Measurements from ENCODE around the gene PNCK.
"Not testable (repeated sequence)": the region's sequence is repeated elsewhere in the genome, so short reads cannot be mapped to it uniquely, and the experiment has no call there.

Gene PNCK

DNA sequence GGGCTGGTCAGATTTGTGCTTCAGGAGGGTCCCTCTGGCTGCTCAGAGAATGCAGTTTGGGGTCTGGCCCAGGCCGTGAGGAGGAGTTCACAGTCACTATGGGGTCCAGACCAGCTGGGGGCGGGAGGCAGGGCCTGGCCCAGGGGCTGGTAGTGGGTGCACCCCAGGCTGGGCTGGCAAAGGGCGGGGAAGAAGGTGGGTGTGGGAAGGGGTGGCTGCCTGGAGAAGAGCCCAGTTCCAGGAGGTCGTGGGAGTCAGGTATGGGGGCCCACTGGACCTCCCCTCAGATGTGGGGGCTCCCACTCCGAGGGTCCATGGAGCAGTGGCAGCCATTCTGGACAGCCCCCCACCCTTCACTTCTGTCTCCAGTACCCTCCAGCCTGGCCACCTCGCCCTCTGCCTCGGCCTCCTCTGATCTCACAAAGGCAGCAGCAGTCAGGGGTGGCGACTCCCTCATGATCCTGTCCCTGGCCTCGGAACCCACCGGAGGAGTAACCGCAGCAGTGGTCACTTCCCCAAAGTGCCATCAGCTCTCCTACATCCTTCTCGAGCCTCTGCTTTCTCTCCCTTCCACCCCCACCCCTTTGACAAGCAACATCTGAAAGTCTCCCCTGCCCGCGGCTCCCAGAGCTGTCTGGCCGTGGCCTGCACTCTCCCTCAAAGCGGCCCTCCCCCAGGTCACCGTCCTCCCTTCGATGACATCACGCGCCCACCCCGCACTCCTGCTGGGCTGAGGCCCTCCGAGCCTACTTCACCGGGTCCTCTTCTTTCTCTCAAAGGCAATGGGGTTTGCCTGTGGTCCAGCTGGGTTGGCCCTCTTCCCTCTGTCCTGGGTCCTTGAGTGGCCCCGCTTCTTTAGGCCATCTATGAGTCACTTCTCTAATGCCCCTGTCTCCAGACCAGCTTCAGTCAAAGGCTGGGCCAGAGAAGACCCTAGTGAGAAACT is 12.4 kb upstream of the PNCK start:
- DNase-seq = no peak

DNA sequence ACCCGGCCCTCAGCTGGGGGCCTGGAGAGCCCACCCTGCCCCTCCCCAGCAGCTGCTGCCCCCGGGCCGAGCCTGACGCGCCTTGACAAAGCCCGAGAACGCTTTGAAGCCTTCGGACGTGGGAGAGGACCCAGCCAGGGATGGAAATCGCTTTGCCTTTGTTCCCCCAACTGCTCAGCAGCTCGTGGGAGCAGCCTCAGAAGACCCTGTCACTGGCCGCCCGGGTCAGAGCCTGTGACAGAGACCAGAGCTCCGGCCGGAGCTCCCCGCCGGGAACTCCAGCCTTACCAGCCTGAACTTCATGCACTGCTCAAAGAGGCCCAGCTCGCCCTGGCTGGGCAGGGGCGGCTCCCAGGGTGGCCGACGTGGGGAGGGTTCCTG is 11.5 kb upstream of the PNCK start:
- DNase-seq = no peak

DNA sequence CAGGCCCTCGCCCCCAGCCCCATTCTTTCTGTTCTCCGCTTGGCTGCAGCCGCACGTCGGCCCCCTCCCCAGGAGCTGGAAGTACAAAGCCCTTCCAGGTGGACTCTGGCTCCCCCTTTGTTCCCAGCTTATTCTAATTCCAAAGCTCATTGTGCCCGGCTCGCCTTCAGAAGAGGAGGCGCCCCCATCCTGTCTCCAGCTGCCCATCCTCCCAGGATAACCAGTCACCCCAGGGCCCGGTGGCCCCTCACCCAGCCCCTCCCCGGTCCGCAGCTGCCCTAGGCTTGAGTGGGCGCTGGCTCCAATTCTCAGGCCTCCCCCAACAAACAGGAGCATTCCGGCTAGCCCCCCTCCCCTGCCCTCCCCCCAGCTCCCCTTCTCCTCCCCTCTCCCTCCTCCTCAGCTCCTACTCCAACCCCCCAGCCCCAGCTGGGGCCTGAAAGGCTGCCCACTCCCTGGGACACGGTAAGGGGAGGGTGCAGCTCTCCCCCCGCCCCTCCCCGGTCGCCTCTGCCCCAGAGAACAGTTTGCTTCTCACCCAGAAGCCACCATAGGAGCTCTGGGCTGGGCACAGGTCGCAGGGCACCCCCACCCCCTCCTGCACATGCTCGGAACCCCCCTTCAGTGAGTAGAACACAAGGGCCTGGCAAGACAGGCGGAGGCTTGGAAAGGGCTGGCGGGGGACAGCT is 11.0 kb upstream of the PNCK start:
- no peak for DNase-seq

DNA sequence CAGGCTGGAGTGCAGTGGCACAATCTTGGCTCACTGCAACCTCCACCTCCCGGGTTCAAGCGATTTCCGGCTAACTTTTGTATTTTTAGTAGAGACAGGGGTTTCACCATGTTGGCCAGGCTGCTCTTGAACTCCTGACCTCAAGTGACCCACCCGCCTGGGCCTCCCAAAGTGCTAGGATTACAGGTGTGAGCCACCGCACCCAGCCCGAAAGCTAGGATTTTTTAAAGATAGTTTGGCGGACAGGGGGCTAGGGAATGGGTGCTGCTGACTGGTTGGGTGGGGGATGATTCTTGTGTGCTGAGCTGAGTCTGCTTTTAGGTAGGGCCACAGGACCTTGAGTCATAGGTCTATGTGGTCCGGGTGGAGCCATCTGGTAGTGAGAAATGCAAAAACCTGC is 9.9 kb upstream of the PNCK start:
- not testable (repeated sequence) for DNase-seq

DNA sequence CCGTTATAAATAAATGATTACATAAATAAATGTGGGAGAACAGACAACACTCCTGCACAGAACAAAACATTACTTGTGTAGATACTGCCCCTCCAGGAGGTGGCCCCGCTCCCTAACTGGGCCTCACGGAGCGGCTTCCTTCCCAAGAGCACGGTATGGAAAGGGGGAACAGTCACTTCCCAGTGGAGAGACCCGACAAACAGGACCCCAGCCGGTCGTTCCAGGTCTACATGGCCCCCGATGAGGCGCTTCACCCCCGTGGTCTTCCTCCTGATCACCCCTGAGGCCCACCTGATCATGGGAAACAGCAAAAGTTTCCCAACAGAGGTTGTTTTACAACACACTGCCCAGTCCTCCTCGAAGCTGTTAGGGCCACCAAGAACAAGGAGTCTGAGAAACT is 7.6 kb upstream of the PNCK start:
- DNase-seq = no peak

DNA sequence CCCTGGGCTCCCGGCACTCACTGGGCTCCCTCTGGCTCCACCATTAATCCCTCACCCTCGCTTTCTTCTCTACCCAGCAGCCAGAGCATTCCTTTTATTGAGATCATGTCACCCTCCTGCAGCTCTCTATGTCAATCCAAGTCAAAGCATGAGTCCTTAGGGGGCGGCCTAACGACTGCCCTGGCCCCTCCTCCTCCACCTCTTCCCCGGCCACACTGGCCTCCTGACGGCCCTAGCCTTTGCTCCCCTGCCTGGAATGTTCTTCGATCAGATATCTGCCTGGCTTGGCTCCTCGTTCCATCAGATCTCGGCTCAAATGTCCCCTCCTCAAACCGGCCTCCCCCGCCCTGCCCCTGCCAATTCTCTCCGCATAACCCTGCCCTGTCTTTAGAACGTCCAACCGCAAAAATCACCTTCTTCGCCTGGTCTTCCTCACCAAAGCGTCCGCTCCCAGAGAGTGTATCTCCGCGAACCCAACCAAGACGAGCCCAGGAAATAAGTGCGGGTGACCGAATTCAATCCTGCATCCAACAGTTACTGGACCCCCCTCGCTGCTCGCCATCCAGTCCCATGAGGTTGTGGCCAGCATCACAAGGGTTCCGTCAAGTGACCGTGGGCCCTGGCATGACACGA is 722 bp upstream of the PNCK start:
- no peak for DNase-seq

DNA sequence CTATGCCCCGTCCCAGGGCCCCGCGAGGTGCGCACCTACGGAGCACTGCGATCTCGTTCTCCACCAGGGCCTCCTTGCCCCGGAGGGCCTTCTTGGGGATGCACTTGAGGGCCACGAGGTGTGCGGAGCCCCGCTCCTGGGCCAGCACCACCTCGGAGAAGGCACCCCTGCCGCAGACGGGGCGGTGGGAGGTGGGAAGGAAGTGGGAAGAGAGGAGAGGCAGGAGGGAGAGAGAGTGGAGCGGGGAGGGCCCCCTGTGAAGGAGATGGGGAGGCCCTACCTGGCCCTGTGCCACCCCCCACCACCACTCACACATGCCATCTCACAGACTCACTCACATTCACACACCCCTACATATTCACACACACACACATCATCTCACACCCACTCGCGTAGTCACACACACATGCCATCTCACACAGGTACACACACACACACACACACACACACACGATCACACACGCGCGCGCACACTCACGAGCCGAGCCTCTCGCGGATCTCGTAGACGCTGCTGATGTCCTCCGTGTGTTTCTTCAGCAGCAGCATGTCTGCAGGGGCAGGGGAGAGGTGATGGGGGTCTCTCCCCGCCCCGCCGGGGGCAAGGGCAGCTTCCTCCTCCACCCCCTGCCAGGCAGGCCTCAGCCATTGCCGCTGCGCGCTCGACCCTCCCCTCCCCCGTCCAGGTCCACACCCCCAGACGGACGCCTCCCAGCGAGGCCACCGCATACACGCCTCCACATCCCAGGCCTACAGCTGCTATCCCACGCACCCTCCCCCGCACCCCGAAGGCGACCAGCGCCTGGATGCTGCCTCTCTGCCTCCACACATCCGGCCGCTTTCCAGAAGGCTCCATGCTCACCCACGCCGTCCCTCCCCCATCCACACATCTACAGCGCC is 834 bp downstream of the PNCK start:
- DNase-seq = no peak

DNA sequence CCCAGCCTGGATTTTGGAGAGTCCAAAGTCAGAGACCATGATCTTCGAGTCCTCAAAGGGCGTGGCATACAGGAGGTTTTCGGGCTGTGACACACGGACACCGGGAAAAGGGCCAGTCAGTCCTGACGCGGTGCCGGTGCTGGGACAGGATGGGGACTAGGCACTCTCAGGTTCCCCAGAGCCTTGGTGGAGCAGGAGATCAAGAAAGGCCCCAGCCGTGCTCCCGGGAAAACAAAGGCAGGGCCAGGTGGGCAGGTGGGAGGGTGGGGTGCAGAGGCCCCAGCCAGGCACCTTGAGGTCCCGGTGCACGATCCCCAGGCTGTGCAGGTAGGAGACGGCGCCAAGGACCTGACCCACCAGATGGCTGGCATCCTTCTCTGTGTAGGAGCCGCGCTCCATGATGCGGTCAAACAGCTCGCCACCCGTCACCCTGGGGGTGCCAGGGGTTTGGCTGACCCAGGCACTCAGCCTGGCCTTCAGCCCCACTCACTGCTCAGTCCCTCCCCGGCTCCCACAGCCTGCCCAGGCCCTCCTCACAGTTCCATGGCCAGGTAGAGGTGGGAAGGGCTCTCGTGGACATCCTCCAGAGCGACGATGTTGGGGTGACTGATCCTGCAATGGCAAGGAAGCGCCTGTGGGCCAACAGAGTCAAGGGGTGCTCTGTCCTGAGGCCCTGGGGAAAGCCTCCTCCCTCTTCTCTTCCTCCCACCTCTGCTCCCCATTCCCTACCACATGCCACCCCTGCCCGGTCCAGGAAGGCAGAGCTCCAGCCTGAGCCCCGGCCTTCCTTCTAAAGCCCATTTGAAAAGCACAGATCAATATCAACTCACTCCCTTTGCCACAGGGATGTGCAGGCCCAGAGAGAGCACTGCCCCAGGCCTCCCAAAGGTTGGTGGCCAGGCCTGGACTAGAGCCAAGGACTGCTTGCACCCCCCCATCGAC is 1.8 kb downstream of the PNCK start:
- no peak for DNase-seq

DNA sequence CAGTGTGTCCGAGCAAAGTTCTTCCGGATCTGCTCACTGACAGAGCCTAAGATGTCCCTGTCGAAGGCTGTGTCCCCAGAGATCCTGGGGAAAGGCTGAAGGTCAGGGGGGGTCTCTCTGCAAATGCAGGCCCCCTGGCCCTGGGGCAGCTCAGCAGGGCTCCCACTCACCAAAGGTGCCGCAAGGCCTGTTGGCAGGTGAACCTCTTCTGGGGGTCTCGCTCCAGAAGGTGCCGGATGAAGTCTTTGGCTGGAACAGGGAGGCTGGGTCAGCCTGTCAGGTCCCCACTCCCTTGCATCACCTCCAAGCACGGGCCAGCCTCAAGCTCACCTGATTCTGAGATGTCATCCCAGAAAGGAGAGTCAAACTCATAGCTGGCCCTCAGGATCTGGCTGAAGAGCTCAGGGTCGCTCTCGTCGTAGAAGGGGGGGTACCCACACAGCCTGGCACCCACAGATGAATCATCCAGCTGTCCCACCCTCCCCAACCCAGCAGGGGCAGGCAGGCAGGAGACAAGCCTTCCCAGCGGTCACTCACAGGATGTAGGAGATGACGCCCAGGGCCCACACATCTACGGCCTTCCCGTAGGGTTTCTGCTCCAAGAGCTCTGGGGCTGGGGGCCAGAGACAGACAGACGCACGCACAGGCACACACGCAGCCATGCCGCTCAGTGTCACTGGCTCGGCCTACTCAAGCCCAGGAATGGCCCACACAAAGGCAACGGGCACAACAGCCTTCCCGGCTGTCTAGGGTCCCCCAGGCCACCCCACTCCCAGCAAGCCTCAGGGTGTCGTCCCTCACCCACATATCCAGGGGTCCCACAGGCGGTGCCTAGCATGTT is 2.6 kb downstream of the PNCK start:
- no peak for DNase-seq

DNA sequence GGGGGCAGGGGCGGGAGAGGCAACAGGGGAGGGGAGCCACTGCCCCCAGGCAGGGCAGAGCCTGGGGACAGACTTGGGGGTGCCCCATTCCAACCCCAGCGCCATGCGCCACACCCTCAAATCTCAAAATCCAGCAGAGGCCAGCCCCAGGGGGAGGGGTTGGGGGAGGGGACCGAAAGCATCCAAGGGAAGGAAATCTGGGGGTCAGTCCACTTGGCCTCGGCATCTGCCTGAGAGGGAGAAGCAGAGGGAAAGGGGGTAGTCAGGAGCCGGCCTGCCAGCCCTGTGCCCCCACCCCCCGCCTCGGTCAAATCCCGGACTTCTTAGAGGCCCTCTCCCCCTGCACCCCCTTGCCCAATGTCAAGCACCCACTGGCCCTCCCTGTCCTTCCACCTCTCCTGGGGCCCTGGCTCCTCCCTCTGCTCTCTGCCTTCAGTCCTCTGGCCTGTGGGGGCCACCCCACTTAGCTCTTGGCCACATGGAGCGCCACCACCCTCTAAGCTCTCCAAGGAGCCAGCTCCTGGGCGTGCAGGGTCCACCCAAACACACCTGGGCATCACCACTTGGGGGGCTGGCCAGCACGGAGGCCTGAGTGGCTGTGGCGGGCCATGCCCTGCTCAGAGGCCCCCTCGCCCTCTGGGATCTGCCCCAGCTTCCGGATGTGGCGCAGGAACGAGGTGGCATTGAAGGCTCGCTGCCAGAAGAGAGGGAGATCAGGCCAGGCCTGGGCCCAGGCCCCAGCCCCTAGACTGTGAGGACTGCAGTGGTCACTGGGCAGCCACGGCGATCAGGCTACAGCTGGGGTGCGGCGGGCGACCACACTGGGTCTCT is 3.5 kb downstream of the PNCK start:
- DNase-seq = no peak

DNA sequence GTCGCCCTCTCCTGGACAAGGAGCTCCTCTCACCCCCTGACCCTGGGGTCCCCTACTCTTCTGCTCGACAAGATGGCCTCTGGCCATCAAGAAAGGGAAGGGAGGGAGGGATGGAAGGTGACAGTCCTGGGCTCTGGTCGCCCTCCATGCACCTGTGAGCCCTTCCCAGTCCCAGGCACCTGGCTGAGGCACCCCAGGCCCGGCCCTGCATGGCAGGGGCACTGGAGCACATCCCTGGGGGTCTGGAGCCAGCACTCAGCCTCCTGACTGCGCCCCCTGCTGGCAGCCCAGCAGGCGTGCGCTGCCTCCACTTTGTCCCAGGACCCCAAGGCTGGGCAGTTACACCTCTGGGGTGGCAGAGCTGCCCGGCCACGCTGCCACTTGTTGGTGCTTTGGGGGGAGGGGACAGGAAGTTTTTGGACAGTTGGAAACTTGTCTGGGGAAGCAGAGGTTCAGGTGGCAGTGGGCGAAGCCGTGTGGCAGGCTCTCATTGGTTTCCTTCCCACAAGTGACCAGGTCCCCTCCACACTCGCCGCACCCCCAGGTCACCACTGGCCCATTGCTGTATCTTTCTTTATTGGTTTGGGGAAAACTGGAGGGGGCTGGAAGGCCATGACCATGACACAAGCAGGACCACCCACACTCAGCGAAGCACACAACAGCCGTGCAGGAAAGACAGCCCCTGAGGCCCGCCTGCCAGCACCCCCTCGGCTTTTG is 4.3 kb downstream of the PNCK start:
- no peak for DNase-seq

DNA sequence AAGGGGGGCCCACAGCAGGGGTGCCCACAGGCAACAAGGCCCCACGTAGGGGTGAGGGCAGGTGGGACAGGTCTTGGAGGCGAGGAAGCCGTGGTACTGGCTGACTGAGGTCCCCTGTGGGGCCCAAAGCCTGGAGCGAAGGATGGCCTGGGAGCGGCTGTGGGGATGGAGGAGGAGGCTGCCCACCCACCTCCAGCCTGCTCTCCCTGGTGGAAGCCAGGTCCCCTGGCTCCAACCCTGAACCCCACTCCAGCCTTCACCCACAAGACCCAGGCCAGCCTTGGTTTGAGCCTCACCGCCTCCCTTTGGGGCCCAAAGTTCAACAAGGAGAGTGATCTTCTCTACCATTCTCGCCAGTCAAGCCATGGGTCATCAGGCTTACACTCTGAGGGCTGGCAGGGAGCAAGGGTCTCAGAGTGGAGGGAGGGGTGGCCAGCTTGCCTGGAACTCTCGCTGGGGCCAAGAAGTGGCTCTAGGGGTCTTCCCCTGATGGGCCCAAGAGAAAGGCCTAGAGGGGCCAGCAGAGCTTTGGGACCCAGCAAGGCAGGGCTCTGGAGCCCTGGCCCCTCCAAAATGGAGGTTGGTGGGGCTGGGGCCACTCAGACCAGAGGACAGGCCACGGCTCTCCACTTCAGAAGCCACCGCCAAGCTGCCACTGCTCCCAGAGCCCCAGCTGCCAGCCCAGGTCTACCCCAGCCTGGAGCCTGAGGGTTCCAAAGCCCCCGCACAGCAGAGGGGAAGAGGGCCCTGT is 5.0 kb downstream of the PNCK start:
- DNase-seq = no peak

DNA sequence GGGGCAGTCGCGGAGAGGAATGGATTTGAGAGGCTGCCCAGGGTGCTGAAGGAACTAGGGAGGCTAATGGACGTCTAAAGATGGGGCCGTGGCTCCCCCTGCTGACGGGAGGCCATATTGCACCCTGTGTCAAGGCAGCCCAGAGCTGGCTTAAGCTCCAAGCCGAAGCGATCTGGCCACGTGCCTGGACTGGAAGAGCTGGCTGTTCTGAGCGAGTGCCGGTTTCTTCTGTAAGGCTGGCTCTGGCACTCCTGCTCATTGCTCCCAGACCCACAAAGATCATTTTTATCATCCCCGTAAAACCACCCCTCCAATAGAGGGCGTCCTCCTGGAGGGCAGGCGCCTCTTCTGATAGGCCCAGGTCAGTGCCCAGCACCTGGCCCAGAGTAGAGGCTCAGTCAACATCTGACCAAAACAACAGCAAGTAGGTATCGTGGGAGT is 5.6 kb downstream of the PNCK start:
- DNase-seq = peak; percentile 22

DNA sequence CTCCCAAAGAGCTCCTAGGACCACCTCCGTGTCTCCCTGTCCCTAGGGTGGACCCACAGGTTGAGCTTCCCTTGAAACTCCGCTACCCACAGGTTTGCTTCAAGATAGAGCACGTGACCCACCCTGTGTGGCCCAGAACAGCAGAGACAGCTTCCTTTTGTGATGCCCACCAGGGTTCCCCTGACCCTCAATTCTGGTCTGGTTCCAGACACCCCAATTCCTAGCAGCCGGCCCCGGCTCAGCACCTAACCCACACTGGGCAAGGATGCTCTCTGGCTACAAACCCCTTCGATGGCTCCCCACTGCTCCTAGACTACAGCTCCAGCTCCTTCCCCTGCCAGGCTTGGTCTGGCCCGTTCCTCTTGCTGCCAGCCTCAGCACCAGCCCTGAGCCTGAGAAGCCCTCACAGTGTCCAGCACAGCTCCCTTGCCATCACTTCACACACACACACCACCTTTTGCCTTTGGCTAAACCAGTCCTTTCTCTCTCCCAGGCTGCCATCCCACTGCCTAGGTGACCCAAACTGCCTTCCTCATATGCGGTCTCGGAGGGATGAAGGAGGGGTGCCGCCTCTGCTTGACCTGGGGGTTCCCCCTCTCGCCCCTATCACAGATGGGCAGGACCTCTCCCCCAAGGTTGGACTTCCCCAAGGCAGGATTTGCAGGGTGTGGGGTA is 6.2 kb downstream of the PNCK start:
- no peak for DNase-seq

DNA sequence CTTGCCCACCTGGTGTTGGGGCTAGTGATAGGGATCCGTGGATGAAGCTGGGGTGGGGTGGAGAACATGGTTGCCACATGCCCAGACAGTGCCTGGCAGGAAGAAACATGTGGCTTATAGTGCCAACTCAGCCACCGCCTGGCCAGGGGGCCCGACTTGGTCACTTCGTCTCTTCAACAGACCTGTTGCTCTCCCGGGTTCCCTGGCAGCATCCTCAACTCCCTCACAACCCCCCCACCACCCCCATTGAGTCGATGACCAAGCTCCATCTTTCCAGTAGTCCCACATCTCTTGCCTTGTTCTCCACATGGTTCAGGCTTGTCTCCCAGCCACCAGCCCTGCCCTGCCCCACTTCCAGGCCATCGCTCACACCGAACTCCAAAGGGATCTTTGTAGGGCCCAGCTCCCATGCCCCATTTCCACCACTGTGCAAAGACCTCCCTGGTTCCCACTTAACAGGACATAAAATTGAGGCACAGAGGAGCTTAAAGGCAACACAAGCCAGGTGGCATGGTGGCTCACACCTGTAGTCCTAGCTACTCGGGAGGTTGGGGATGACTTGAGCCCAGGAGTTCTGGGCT is 7.8 kb downstream of the PNCK start:
- no peak for DNase-seq

DNA sequence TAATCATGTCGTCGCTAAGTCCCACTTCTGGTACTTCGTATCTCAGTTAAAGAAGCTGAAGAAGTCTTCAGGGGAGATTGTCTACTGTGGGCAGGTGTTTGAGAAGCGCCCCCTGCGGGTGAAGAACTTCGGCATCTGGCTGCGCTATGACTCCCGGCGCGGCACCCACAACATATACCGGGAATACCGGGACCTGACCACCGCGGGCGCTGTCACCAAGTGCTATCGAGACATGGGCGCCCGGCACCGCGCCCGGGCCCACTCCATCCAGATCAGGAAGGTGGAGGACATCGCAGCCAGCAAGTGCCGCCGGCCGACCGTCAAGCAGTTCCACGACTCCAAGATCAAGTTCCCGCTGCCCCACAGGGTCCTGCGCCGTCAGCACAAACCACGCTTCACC is 11.3 kb downstream of the PNCK start:
- DNase-seq = no peak

DNA sequence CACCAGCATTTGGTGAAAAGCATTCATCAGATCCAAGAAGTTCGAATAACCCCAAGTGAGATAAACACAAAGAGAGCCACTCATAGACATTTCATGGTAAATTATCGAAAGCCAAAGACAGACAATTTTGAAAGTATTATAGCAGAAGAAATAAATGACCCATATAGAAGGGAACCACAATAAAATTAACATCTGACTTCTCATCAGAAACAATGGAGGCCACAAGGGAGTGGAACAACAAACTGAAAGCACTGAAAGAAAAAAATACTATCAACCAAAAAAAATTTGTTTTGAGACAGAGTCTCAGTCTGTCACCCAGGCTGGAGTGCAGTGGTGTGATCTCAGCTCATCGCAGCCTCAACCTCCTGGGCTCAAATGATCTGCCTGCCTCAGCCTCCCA is 14.3 kb downstream of the PNCK start:
- DNase-seq = no peak

Measured in kidney glomerular epithelial cell (primary cell).